ENCODE data around the gene FADS6.
"Not testable (repeated sequence)": the region's sequence is repeated elsewhere in the genome, so short reads cannot be mapped to it uniquely, and the experiment has no call there.

The FADS6 gene

DNA sequence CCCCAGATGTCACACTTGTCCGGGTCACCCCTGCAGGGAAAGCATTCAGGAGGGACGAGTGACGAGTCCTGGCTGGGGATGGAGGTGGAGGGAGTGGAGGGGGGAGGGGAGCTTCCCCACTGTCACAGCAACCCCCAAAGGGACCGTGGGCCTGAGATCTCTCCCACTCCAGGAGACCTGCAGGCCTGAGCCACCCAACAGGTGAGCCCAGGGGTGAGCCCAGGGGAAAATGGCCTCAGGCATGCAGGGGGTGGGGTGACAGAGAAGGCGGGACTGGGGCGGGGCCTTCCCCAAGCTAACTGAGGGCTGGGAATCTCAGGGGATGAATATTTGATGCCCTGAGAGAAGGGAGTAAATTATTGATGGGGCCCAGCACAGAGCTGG is 27.2 kb upstream of the FADS6 start:
- DNase-seq, result no peak

DNA sequence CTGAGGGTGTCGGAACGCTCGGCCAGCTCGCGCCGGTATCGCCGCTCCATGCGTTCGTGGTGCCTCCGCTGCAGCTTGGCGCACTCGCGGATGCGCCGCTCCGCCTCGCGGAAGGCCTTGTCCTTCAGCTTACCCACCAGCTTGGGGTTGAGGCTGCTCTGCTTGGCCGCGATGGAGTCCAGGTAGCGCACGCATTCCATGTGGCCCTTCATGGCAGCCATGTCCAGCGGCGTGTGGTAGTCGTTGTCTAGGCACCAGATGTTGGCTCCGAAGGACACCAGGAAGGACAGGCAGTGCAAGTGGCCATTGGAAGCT is 26.8 kb upstream of the FADS6 start:
- DNase-seq, result no peak

- DNase-seq, result no peak
Measured at GRCh38 chr17:74919440-74920305, 26.2 kb upstream of the FADS6 start.

DNA sequence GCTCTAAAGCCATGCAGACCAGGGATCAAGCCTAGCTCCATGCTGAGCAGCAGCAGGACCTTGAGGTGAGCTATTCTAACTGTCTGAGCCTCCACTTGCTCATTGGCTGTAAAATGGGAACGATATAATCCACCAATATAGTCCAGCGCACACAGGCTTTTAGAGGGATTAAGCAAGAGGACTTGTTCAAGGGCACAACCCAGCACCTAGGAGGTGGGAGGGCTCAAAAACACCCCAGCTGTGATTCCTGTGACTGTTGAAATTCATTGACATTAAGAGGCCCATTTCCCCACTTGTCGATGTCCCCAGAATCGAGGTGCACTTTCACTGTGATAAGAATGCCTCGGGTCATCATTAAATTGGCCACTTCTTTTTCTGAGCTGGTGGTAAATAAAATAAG is 25.5 kb upstream of the FADS6 start:
- no peak for DNase-seq

DNA sequence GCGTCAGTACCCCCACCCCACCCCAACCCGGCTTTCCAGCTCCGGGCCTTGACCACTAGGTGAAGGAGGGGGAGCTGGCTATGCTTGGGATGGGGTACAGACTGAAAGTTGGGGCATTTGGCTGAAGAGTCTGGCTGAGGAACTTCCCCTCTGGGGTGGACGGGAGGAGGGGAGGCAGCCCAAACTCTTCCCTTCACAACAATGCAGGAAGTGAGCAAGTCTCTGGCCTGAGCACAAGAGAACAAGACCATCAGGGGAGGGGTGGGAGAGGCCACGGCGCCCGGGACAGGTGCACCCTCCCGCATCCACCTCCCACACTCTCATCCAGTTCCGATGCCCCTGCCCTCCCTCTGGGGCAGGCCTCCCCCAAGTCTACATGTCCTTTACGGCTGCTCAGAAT is 24.0 kb upstream of the FADS6 start:
- DNase-seq, result no peak

DNA sequence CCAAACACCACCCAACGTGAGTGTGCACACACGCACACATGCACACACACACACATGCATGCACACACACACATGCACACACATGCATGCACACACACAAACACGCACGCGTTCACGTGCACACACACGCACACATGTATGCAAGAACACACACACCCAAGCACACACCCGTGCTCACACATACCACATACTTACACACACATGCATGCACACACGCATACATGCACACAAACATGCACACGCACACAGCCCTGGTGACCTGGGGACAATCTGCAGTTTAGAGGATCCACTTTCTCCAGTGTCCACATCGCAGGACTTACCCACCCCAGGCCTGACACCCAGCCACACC is 23.4 kb upstream of the FADS6 start:
- DNase-seq, result no peak

- DNase-seq, result no peak
Measured at GRCh38 chr17:74916136-74916850, 22.9 kb upstream of the FADS6 start.

DNA sequence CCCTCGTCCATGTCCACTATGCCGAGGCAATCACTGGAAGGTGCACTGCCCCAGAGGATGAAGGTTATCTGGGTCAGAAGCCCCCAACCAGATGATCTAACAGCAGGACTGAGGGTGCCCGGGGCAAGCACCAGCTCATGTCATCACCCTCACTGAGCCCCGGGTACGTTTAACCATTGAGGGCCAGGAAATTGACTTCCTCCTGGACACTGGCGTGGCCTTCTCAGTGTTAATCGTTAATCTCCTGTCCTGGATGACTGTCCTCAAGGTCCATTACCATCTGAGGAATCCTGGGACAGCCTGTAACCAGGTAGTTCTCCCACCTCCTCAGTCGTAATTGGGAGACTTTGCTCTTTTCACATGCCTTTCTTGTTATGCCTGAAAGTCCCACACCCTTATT is 18.0 kb upstream of the FADS6 start:
- DNase-seq, result not testable (repeated sequence)

GRCh38 chr17:74909097-74909496 is 15.7 kb upstream of the FADS6 start:
- DNase-seq, result not testable (repeated sequence)

DNA sequence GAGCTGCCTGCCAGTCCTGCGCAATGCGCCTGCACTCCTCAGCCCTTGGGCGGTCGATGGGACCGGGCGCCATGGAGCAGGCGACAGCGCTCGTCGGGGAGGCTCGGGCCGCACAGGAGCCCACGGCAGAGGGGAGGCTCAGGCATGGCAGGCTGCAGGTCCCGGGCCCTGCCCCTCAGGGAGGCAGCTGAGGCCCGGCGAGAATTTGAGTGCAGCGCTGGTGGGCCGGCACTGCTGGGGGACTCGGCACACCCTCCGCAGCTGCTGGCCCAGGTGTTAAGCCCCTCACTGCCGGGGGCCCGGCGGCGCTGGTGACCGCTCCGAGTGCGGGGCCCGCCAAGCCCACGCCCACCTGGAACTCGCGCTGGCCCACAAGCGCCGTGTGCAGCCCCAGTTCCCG is 13.6 kb upstream of the FADS6 start:
- no peak for DNase-seq

GRCh38 chr17:74906214-74906793 is 12.9 kb upstream of the FADS6 start:
- not testable (repeated sequence) for DNase-seq

- no peak for DNase-seq
Measured at GRCh38 chr17:74904687-74905409, 11.4 kb upstream of the FADS6 start.

DNA sequence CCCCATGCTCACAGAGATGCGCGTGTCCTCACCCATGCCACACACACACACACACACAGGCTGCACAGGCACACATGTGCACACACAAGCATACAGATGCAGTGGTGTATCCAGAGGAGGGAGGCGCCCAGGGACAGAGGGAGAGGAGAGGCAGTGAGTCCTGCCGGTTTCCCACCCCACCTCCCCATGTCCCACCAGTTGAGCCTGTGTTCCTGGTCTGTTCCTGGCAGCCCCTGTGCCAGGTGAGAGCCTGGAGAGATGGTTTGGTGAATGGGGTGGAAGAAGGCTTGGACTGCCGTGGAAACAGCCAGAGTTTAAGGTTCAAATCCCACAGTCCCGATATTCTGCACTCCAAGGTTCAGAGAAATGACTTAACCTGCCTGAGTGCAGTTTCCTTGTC is 10.2 kb upstream of the FADS6 start:
- DNase-seq, result no peak

GRCh38 chr17:74903034-74903433 is 9.6 kb upstream of the FADS6 start:
- DNase-seq, result no peak

GRCh38 chr17:74901353-74902135 is 8.1 kb upstream of the FADS6 start:
- no peak for DNase-seq

GRCh38 chr17:74900208-74900607 is 6.8 kb upstream of the FADS6 start:
- no peak for DNase-seq

- no peak for DNase-seq
Measured at GRCh38 chr17:74898376-74898946, 5.0 kb upstream of the FADS6 start.

- no peak for DNase-seq
Measured at GRCh38 chr17:74893936-74894671, 671 bp upstream of the FADS6 start.

DNA sequence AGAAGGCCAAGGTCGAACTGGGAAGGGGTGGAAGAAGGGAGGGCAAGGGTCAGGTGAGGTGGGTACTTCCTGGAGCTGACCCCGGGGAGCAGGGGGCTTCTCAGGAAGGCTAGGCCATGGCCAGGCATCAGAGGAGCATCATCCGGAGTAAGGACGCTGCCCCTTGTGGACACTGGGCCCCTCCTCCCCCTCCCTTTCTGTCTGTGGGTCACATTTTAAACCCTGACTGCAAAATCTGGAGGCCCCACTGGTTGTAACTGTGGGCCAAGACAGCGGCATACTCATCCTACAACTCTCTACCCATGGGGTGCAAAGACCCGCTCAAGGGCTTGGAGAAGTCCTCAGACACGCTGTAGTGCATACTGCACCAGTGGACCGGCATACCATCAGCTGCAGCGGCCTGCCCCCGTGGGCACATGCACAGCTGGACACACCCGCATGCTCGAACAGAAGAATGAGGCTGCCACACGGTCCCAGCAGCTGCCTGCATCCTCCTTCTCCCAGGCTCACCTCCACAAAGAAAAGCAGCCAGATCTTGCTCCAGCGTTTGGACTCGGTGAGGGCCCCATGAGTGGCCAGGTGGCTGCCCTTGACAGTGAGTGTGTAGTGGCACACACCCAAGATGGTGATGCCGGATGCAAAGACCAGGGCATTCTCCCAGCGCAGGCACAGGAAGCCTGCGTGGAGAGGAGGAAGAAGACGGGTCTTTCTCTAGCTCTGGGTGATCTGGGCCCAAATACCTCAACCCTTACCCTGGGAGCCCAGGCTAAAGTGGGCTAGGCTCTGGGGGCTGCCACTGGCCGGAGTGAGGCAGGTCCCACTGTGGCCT is 1.2 kb downstream of the FADS6 start:
- no peak for DNase-seq

DNA sequence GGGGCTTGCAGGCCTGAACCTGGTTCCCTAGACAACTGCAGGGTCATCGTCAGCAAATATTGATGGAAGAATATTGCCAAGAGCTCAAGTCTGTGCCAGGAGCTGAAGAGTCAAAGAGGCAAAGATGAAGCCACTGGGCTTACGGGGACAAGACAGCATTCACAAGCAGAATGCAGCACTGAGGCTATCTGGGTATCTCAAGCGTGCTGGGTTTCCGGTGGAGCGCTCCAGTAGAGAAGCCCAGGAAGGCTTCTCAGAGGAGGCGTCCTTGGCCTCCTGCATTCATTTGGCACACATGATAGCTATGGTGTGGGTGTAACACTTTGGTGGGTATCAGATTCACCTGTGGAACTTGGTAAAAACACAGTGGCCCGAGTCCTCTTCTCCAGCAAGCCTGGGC is 2.9 kb downstream of the FADS6 start:
- DNase-seq, result no peak

GRCh38 chr17:74888469-74888868 is 5.0 kb downstream of the FADS6 start:
- DNase-seq, result no peak

Measured in stimulated activated CD4-positive, alpha-beta T cell treated with anti-CD3 and anti-CD28 coated beads, Interleukin-2, amount 100 ng/mL, for 48 hours (primary cell).